Right atrium auricular region (tissue), 2 donors: ENCODE measurements around the gene RNF224. TPM values are rescaled to one million over a fixed set of nuclear protein-coding genes. Genes with fewer than 3 reads are reported as not detected.

Experiments used
- DNase-seq: peaks from one replicate; pipeline ENCODE4 v3.0.0-alpha.2; 2019; ENCODE audit warnings: low spot score
- H3K27ac ChIP-seq, 2 donors: fragments of 200-600 bp; sonication (generic); 1 replicate in 1 of 2; 2 replicates in 1 of 2; pipeline ENCODE4 v1.5.1; 2016 to 2019
- H3K27me3 ChIP-seq, 2 donors: fragments of 200-600 bp; sonication (generic); one replicate each; pipeline versions ENCODE4 v1.5.1 to v1.6.0; 2017 to 2019
- H3K36me3 ChIP-seq: fragments of 200-600 bp; sonication (generic); one replicate; pipeline ENCODE4 v1.5.1; 2016
- H3K4me1 ChIP-seq, 2 donors: fragments of 200-600 bp; sonication (generic); one replicate each; pipeline versions ENCODE4 v1.5.1 to v1.6.0; 2017 to 2019
- H3K4me3 ChIP-seq, 2 donors: fragments of 200-600 bp; sonication (generic); 1 replicate in 1 of 2; 2 replicates in 1 of 2; pipeline ENCODE4 v1.5.1; 2017 to 2019; ENCODE audit warnings: mild to moderate bottlenecking in 1 of 2, moderate library complexity in 1 of 2
- H3K9me3 ChIP-seq, 2 donors: fragments of 200-600 bp; sonication (generic); one replicate each; pipeline ENCODE4 v1.5.1; 2019
- CTCF ChIP-seq, 2 donors: fragments of 200-600 bp; sonication (generic); IDR thresholded peaks; one replicate each; pipeline ENCODE4 v1.5.1; 2019; ENCODE audit warnings: antibody characterized with exemption in 2 of 2
- total RNA-seq, 2 donors: library from RNA; depleted of rRNA; stranded (reverse); fragments of >200 nt; gene quantifications; one replicate each; pipeline ENCODE4 v1.1.0, GENCODE V29; 2016

The RNF224 gene
- total RNA-seq, 2 donors from 2014 or later: not detected

- peaks cover 3 to 9% of the 10 kb centered on the region in 2 donors for H3K27me3 ChIP-seq
- H3K27ac ChIP-seq: no peak overlapping the region
- DNase-seq: no peak
- H3K4me1 ChIP-seq: peaks cover 0 to 24% of the 10 kb centered on the region in 2 donors
- no peak for TF ChIP-seq CTCF (IDR thresholded peaks at IDR 0.05)
- no peaks in the 10 kb centered on the region for H3K9me3 ChIP-seq
- H3K36me3 ChIP-seq: no peaks in the 10 kb centered on the region
- H3K4me3 ChIP-seq: no peak overlapping the region
These were observed 5.2 kb downstream of the RNF224 start for GRCh38 chr9:137232510-137232909.

GRCh38 chr9:137233143-137233980 lies 6.1 kb downstream of the RNF224 start:
- TF ChIP-seq CTCF (IDR thresholded peaks at IDR 0.05): no peak
- peaks cover 0 to 29% of the 10 kb centered on the region in 2 donors for H3K4me1 ChIP-seq
- H3K9me3 ChIP-seq: no peaks in the 10 kb centered on the region
- no peak overlapping the region for H3K4me3 ChIP-seq
- H3K27ac ChIP-seq: no peak overlapping the region
- no peaks in the 10 kb centered on the region for H3K36me3 ChIP-seq
- peaks cover 3 to 5% of the 10 kb centered on the region in 2 donors for H3K27me3 ChIP-seq
- DNase-seq: no peak

GRCh38 chr9:137234055-137234697 lies 6.9 kb downstream of the RNF224 start:
- Histone ChIP-seq H3K4me3 (no peak overlapping the region), H3K27ac (no peak overlapping the region)

GRCh38 chr9:137234758-137235423 lies 7.6 kb downstream of the RNF224 start:
- no peaks in the 10 kb centered on the region for H3K36me3 ChIP-seq
- H3K9me3 ChIP-seq: no peaks in the 10 kb centered on the region
- no peak for DNase-seq
- no peak overlapping the region for H3K27ac ChIP-seq
- H3K27me3 ChIP-seq: peaks cover 0 to 4% of the 10 kb centered on the region in 2 donors
- H3K4me3 ChIP-seq: no peak overlapping the region
- no peak for TF ChIP-seq CTCF (IDR thresholded peaks at IDR 0.05)
- peaks cover 0 to 45% of the 10 kb centered on the region in 2 donors for H3K4me1 ChIP-seq

More at GRCh38 chr9:137234055-137234697, 6.9 kb downstream of the RNF224 start:
- peaks cover 0 to 38% of the 10 kb centered on the region in 2 donors for H3K4me1 ChIP-seq
- H3K27me3 ChIP-seq: peaks cover 3 to 4% of the 10 kb centered on the region in 2 donors
- no peaks in the 10 kb centered on the region for H3K36me3 ChIP-seq
- H3K9me3 ChIP-seq: no peaks in the 10 kb centered on the region
- no peak for DNase-seq
- TF ChIP-seq CTCF (IDR thresholded peaks at IDR 0.05): no peak

- Histone ChIP-seq H3K9me3 (no peaks in the 10 kb centered on the region), H3K27ac (peak overlapping the region; percentile 12 to 23), H3K36me3 (no peaks in the 10 kb centered on the region), H3K4me1 (peaks cover 0 to 47% of the 10 kb centered on the region in 2 donors), H3K4me3 (peak overlapping the region in 1 of 2 donors; percentile 32), H3K27me3 (peaks cover 0 to under 1% of the 10 kb centered on the region in 2 donors)
- TF ChIP-seq CTCF (IDR thresholded peaks at IDR 0.05): no peak
- no peak for DNase-seq
These were observed 8.3 kb downstream of the RNF224 start for GRCh38 chr9:137235424-137236237.
